HEK293T (cell line): Measurements from ENCODE around the gene ZBTB45.
A peak's percentile ranks its signal among the peaks of the same experiment; 100 is the strongest.

Experiments used
- CTCF ChIA-PET: fragments of 350-600 bp; formaldehyde crosslinking; extraction: SDS; loops from one replicate; lab custom pipeline; 2021; ENCODE audit warnings: antibody characterized with exemption, inconsistent platforms; lab: Yijun Ruan, JAX
- POLR2A ChIA-PET: fragments of 350-600 bp; formaldehyde crosslinking; extraction: SDS; loops from one replicate; lab custom pipeline; 2020; ENCODE audit warnings: antibody characterized with exemption, inconsistent platforms; lab: Yijun Ruan, JAX
- DNase-seq: peaks from one replicate; pipeline ENCODE4 v3.0.0; 2012; ENCODE audit warnings: mixed read lengths; ENCODE audit errors: extremely low spot score
- ARNT ChIP-seq: fragments of 450-650 bp; IDR thresholded peaks from 2 replicates; pipeline ENCODE4 v1.6.1; 2017; ENCODE audit warnings: mild to moderate bottlenecking
- BHLHE40 ChIP-seq: fragments of 450-650 bp; IDR thresholded peaks from 2 replicates; pipeline ENCODE4 v1.6.1; 2016; ENCODE audit warnings: mild to moderate bottlenecking, moderate library complexity, borderline replicate concordance
- CTBP1 ChIP-seq: fragments of 450-650 bp; IDR thresholded peaks from 2 replicates; pipeline ENCODE4 v1.6.1; 2016; ENCODE audit warnings: borderline replicate concordance
- ELF4 ChIP-seq: fragments of 450-650 bp; IDR thresholded peaks from 2 replicates; pipeline ENCODE4 v1.6.1; 2017; ENCODE audit warnings: antibody characterized with exemption
- FOXA1 ChIP-seq: fragments of 450-650 bp; IDR thresholded peaks from 2 replicates; pipeline ENCODE4 v1.6.1; 2016; ENCODE audit warnings: mild to moderate bottlenecking
- FOXK2 ChIP-seq: fragments of 450-650 bp; IDR thresholded peaks from 2 replicates; pipeline ENCODE4 v1.6.1; 2016; ENCODE audit warnings: mild to moderate bottlenecking
- FOXM1 ChIP-seq: fragments of 450-650 bp; IDR thresholded peaks from 2 replicates; pipeline ENCODE4 v1.6.1; 2017; ENCODE audit warnings: mild to moderate bottlenecking, borderline replicate concordance
- HDGF ChIP-seq: fragments of 450-650 bp; IDR thresholded peaks from 2 replicates; pipeline ENCODE4 v1.6.1; 2017; ENCODE audit warnings: antibody characterized with exemption, borderline replicate concordance
- L3MBTL2 ChIP-seq: fragments of 450-650 bp; conservative IDR thresholded peaks from 2 replicates; pipeline ENCODE4 v1.6.1; 2016; ENCODE audit warnings: mild to moderate bottlenecking
- LEF1 ChIP-seq: fragments of 450-650 bp; IDR thresholded peaks from 2 replicates; pipeline ENCODE4 v1.6.1; 2017; ENCODE audit warnings: mild to moderate bottlenecking, borderline replicate concordance
- NFRKB ChIP-seq: fragments of 450-650 bp; IDR thresholded peaks from 2 replicates; pipeline ENCODE4 v1.6.1; 2016; ENCODE audit warnings: mild to moderate bottlenecking, moderate library complexity
- PKNOX1 ChIP-seq: fragments of 450-650 bp; IDR thresholded peaks from 2 replicates; pipeline ENCODE4 v1.6.1; 2016
- SP1 ChIP-seq: fragments of 450-650 bp; IDR thresholded peaks from 2 replicates; pipeline ENCODE4 v1.6.1; 2017
- SUZ12 ChIP-seq: fragments of 450-650 bp; IDR thresholded peaks from 2 replicates; pipeline ENCODE4 v1.6.1; 2016; ENCODE audit warnings: mild to moderate bottlenecking
- TARDBP ChIP-seq: fragments of 450-650 bp; IDR thresholded peaks from 2 replicates; pipeline ENCODE4 v1.6.1; 2016
- ZNF384 ChIP-seq: fragments of 450-650 bp; IDR thresholded peaks from 2 replicates; pipeline ENCODE4 v1.6.1; 2016

ZBTB45 gene

GRCh38 chr19:58562122-58563033 is 42.8 kb upstream of the ZBTB45 start:
- DNase-seq: no peak
- TF ChIP-seq BHLHE40 (no peak), TARDBP (no peak), FOXM1 (no peak), ELF4 (no peak), SP1 (no peak), LEF1 (no peak), CTBP1 (no peak), L3MBTL2 (no peak), PKNOX1 (no peak), SUZ12 (no peak)
- ChIA-PET CTCF (no interaction called here), POLR2A (interaction anchor here (0.9 to 3.0 kb wide), 3 partner anchors 9 to 13 kb away, joined by 3 to 43 read pairs (median 6); partner anchors contain the start of gene MZF1)

- ChIA-PET POLR2A (interaction anchor here (0.9 to 5.4 kb wide), 5 partner anchors 10 to 182 kb away, joined by 3 to 43 read pairs (median 6); partner anchors contain the start of genes MZF1 and TRIM28), CTCF (no interaction called here)
- TF ChIP-seq HDGF (no peak), FOXA1 (no peak), TARDBP (no peak), SP1 (no peak), FOXK2 (no peak), SUZ12 (no peak), NFRKB (no peak), L3MBTL2 (no peak), PKNOX1 (no peak), ARNT (no peak), ELF4 (no peak), LEF1 (no peak), CTBP1 (no peak)
- no peak for DNase-seq
Observed at GRCh38 chr19:58561373-58562121, 41.9 kb upstream of the ZBTB45 start.

GRCh38 chr19:58560921-58561320 is 41.3 kb upstream of the ZBTB45 start:
- TF ChIP-seq SUZ12 (no peak), NFRKB (no peak)
- POLR2A ChIA-PET: interaction anchor here (1.2 to 5.4 kb wide), 4 partner anchors 10 to 181 kb away, joined by 4 to 43 read pairs (median 20); partner anchors contain the start of genes MZF1 and TRIM28
- no peak for DNase-seq
- CTCF ChIA-PET: no interaction called here

- CTCF ChIA-PET: no interaction called here
- TF ChIP-seq BHLHE40: no peak
- TF ChIP-seq FOXK2: no peak
- TF ChIP-seq ZNF384: no peak
- no peak for TF ChIP-seq FOXA1
- no peak for TF ChIP-seq NFRKB
- no peak for TF ChIP-seq SP1
- no peak for DNase-seq
Observed at GRCh38 chr19:58560007-58560887, 40.6 kb upstream of the ZBTB45 start.

GRCh38 chr19:58559275-58560006 is 39.8 kb upstream of the ZBTB45 start:
- peak; percentile 12; the same call in 1 of the 2 replicates for TF ChIP-seq ELF4
- TF ChIP-seq FOXA1: no peak
- TF ChIP-seq LEF1: no peak
- TF ChIP-seq L3MBTL2: peak; percentile 98
- no peak for TF ChIP-seq CTBP1
- no peak for TF ChIP-seq SUZ12
- no peak for TF ChIP-seq ZNF384
- TF ChIP-seq SP1: no peak
- no peak for TF ChIP-seq FOXK2
- TF ChIP-seq BHLHE40: no peak
- peak; percentile 54; the same call in 1 of the 2 replicates for TF ChIP-seq NFRKB
- TF ChIP-seq HDGF: peak; percentile 40; the same call in 1 of the 2 replicates
- no peak for TF ChIP-seq FOXM1
- CTCF ChIA-PET: no interaction called here
- POLR2A ChIA-PET: interaction anchor here (0.6 to 5.4 kb wide), 16 partner anchors 8 to 233 kb away, joined by 3 to 58 read pairs (median 4); partner anchors contain the start of genes MZF1, TRIM28, ZBTB45 and ZNF324B
- DNase-seq: peak; percentile 87

More at GRCh38 chr19:58560007-58560887, 40.6 kb upstream of the ZBTB45 start:
- POLR2A ChIA-PET: interaction anchor here (0.6 to 5.4 kb wide), 17 partner anchors 8 to 233 kb away, joined by 3 to 58 read pairs (median 5); partner anchors contain the start of genes MZF1, TRIM28, ZBTB45 and ZNF324B
